ENCODE results near the gene EXD1.
"Not testable (repeated sequence)": the region's sequence is repeated elsewhere in the genome, so short reads cannot be mapped to it uniquely, and the experiment has no call there.

The EXD1 gene

GRCh38 chr15:41230650-41231421 is at the start of gene EXD1, which contains the start of gene CHP1:
Gene EXD1, minus strand, starts transcription at chr15:41230757. Its CDS starts 4,182 bp downstream, at chr15:41226575.
Gene CHP1, plus strand, starts transcription at chr15:41231268. Its CDS starts 115 bp downstream, at chr15:41231383.
- peak; percentile 78 for DNase-seq

GRCh38 chr15:41279535-41280283 is 49.2 kb upstream of the EXD1 start:
- DNase-seq = no peak

GRCh38 chr15:41278319-41278718 is 47.8 kb upstream of the EXD1 start:
- DNase-seq = no peak

- no peak for DNase-seq
Observed at GRCh38 chr15:41276831-41277230, 46.3 kb upstream of the EXD1 start.

- no peak for DNase-seq
Observed at GRCh38 chr15:41269887-41270286, 39.3 kb upstream of the EXD1 start.

GRCh38 chr15:41263891-41264351 is 33.4 kb upstream of the EXD1 start:
- no peak for DNase-seq

- DNase-seq = no peak
Observed at GRCh38 chr15:41262571-41262970, 32.0 kb upstream of the EXD1 start.

GRCh38 chr15:41260924-41261323 is 30.4 kb upstream of the EXD1 start:
- not testable (repeated sequence) for DNase-seq

GRCh38 chr15:41259546-41260189 is 29.1 kb upstream of the EXD1 start:
- DNase-seq = no peak

GRCh38 chr15:41258750-41259471 is 28.4 kb upstream of the EXD1 start:
- no peak for DNase-seq

GRCh38 chr15:41256577-41257038 is 26.1 kb upstream of the EXD1 start:
- DNase-seq = no peak

GRCh38 chr15:41256103-41256502 is 25.5 kb upstream of the EXD1 start:
- DNase-seq = no peak

- DNase-seq = no peak
Observed at GRCh38 chr15:41254560-41254959, 24.0 kb upstream of the EXD1 start.

GRCh38 chr15:41251411-41251810 is 20.9 kb upstream of the EXD1 start:
- DNase-seq = no peak

GRCh38 chr15:41250745-41251144 is 20.2 kb upstream of the EXD1 start:
- DNase-seq = not testable (repeated sequence)

- DNase-seq = no peak
Observed at GRCh38 chr15:41241221-41241964, 10.8 kb upstream of the EXD1 start.

GRCh38 chr15:41238100-41238499 is 7.5 kb upstream of the EXD1 start:
- no peak for DNase-seq

- no peak for DNase-seq
Observed at GRCh38 chr15:41235929-41236328, 5.4 kb upstream of the EXD1 start.

GRCh38 chr15:41235228-41235627 is 4.7 kb upstream of the EXD1 start:
- DNase-seq = not testable (repeated sequence)

GRCh38 chr15:41233367-41233771 is 2.8 kb upstream of the EXD1 start:
- DNase-seq = no peak

GRCh38 chr15:41231422-41232226 is 1.1 kb upstream of the EXD1 start:
- no peak for DNase-seq

Measured in DMS 273 treated with DMSO at 0.1 percent for 48 hours (cell line).